Fibroblast of peridontal ligament (primary cell): ENCODE results near the gene DNAH10.

ENCODE experiments used
- DNase-seq: peaks from one replicate; pipeline ENCODE4 v3.0.0-alpha.2; 2010; ENCODE audit errors: extremely low read depth

Gene DNAH10

GRCh38 chr12:123845881-123846280, 83.8 kb downstream of the DNAH10 start:
- no peak for DNase-seq

GRCh38 chr12:123846340-123846739, 84.2 kb downstream of the DNAH10 start:
- no peak for DNase-seq

- no peak for DNase-seq
These were observed 84.9 kb downstream of the DNAH10 start for GRCh38 chr12:123847019-123847418.

GRCh38 chr12:123847876-123848275, 85.8 kb downstream of the DNAH10 start:
- DNase-seq: no peak

GRCh38 chr12:123849517-123849916, 87.4 kb downstream of the DNAH10 start:
- no peak for DNase-seq

- DNase-seq: no peak
These were observed 88.4 kb downstream of the DNAH10 start for GRCh38 chr12:123850246-123851134.

- DNase-seq: no peak
These were observed 91.4 kb downstream of the DNAH10 start for GRCh38 chr12:123853396-123854070.

GRCh38 chr12:123854232-123854631, 92.1 kb downstream of the DNAH10 start:
- DNase-seq: no peak

GRCh38 chr12:123854918-123855317, 92.8 kb downstream of the DNAH10 start:
- DNase-seq: no peak

- no peak for DNase-seq
These were observed 94.6 kb downstream of the DNAH10 start for GRCh38 chr12:123856681-123857080.

GRCh38 chr12:123858176-123858575, 96.1 kb downstream of the DNAH10 start:
- DNase-seq: no peak

- DNase-seq: no peak
These were observed 96.9 kb downstream of the DNAH10 start for GRCh38 chr12:123859035-123859434.

- peak; percentile 5 for DNase-seq
These were observed 98.3 kb downstream of the DNAH10 start for GRCh38 chr12:123860377-123860776.

GRCh38 chr12:123861392-123861791, 99.3 kb downstream of the DNAH10 start:
- DNase-seq: no peak

- DNase-seq: no peak
These were observed 105.0 kb downstream of the DNAH10 start for GRCh38 chr12:123867141-123867540.

- DNase-seq: no peak
These were observed 106.7 kb downstream of the DNAH10 start for GRCh38 chr12:123868791-123869190.

GRCh38 chr12:123873793-123874192, 111.7 kb downstream of the DNAH10 start:
- no peak for DNase-seq

GRCh38 chr12:123877968-123878367, 115.9 kb downstream of the DNAH10 start:
- no peak for DNase-seq

GRCh38 chr12:123879101-123879500, 117.0 kb downstream of the DNAH10 start:
- no peak for DNase-seq

GRCh38 chr12:123879691-123880090, 117.6 kb downstream of the DNAH10 start:
- DNase-seq: no peak

GRCh38 chr12:123882161-123882705, 120.1 kb downstream of the DNAH10 start:
- no peak for DNase-seq

- DNase-seq: no peak
These were observed 124.2 kb downstream of the DNAH10 start for GRCh38 chr12:123886258-123886657.
